Spleen (tissue), 7 donors: ENCODE results near the gene DNAH14.

ENCODE experiments used
- POLR2A ChIP-seq, 3 donors: fragments of 450-650 bp; IDR thresholded peaks; one replicate each; pipeline ENCODE4 v1.5.1; 2017; ENCODE audit warnings: antibody characterized with exemption in 3 of 3, mild to moderate bottlenecking in 1 of 3
- TF ChIP-seq, protein P1 (sequence below), 11 experiments: fragments of 200-600 bp in 7 of 11; fragments of 450-650 bp in 4 of 11; sonication (generic) in 4 of 11; IDR thresholded peaks in 8 of 11; conservative IDR thresholded peaks in 3 of 11; 1 replicate in 7 of 11; 2 replicates in 4 of 11; pipeline versions ENCODE4 v1.4.0 to v1.8.0; 2016 to 2021; ENCODE audit warnings: antibody characterized with exemption in 11 of 11, inconsistent platforms in 4 of 11, mild to moderate bottlenecking in 1 of 11
- donor health status: DM: no; HTN: no; CAD: no; lungs with moderate emphysema.
- donor health status: DM: no; HTN: no; CAD: no.
- donor health status: DM: no; HTN: no; CAD: no.

DNA sequence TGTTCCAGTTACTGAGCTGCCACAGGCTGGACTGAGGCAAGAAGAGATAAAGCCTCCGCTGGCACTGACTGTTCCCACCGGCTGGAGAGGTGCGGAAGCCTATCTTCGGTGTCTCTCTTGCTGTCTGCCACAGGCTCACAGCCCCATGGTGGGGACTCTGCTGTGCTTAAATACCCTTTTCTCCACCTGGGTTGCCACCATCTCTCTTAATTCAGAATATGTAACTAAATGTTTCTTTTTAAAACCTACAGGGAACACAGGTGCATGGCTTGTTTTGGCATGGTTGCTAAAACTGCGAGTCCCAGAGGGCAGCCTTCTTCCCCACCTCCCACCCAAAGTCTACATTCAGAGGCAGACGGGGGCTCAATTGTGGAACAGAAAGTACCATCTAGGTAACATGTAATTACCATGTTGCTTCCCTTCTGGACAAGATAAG, 506.5 kb downstream of the DNAH14 start:
- TF ChIP-seq, protein P1, sequence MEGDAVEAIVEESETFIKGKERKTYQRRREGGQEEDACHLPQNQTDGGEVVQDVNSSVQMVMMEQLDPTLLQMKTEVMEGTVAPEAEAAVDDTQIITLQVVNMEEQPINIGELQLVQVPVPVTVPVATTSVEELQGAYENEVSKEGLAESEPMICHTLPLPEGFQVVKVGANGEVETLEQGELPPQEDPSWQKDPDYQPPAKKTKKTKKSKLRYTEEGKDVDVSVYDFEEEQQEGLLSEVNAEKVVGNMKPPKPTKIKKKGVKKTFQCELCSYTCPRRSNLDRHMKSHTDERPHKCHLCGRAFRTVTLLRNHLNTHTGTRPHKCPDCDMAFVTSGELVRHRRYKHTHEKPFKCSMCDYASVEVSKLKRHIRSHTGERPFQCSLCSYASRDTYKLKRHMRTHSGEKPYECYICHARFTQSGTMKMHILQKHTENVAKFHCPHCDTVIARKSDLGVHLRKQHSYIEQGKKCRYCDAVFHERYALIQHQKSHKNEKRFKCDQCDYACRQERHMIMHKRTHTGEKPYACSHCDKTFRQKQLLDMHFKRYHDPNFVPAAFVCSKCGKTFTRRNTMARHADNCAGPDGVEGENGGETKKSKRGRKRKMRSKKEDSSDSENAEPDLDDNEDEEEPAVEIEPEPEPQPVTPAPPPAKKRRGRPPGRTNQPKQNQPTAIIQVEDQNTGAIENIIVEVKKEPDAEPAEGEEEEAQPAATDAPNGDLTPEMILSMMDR (IDR thresholded peaks at IDR 0.05 in 8 of 11, conservative IDR thresholded peaks at IDR 0.05 in 3 of 11) = no peak
- no peak for TF ChIP-seq POLR2A (IDR thresholded peaks at IDR 0.05)
